GM23338 (cell line): ENCODE data around the gene CYP1A2.

Experiments used
- CTCF ChIP-seq, 2 experiments: fragments of 200-600 bp in 1 of 2; sonication (generic) in 1 of 2; conservative IDR thresholded peaks; 2 replicates each; pipeline versions ENCODE4 v1.5.1 to v1.6.1; 2016 to 2017; ENCODE audit warnings: antibody characterized with exemption in 2 of 2, low read depth in 2 of 2, mild to moderate bottlenecking in 2 of 2, moderate library complexity in 1 of 2
- EZH2 ChIP-seq: fragments of 200-600 bp; sonication (generic); IDR thresholded peaks from one replicate; pipeline ENCODE4 v1.8.0; 2017; ENCODE audit warnings: antibody characterized with exemption, mild to moderate bottlenecking, low read depth; ENCODE audit not compliant: unreplicated experiment
- EZH2phosphoT487 ChIP-seq: fragments of 200-600 bp; sonication (generic); IDR thresholded peaks from one replicate; pipeline ENCODE4 v1.8.1; 2018; ENCODE audit warnings: antibody characterized with exemption; ENCODE audit not compliant: unreplicated experiment

GRCh38 chr15:74746389-74746788 lies 2.3 kb upstream of the CYP1A2 start:
- no peak for TF ChIP-seq EZH2
- no peak for TF ChIP-seq CTCF (conservative IDR thresholded peaks at IDR 0.05; ENCODE audit: low read depth in 2 of 2)
- no peak for TF ChIP-seq EZH2phosphoT487
